Motor neuron (in vitro differentiated cells): ENCODE measurements around the gene MAGI2. TPM values are rescaled to one million over a fixed set of nuclear protein-coding genes. Genes with fewer than 3 reads are reported as not detected.
A peak's percentile ranks its signal among the peaks of the same experiment; 100 is the strongest.

ENCODE experiments used
- ATAC-seq, 8 experiments: fragments of 200-7000 bp; cut with Tn5 transposase; replicated peaks in 6 of 8; 2 replicates each; pipeline ENCODE4 v1.8.0; 2021; ENCODE audit warnings: mild to moderate bottlenecking in 8 of 8, moderate library complexity in 8 of 8
- H3K27ac ChIP-seq, 2 donors: fragments of 250-450 bp; sonication (Bioruptor Pico); 2 replicates each; pipeline ENCODE4 v1.9.0; 2021; ENCODE audit warnings: antibody characterized with exemption in 2 of 2, mild to moderate bottlenecking in 2 of 2, moderate library complexity in 1 of 2
- H3K4me1 ChIP-seq, 2 donors: fragments of 250-450 bp; sonication (Bioruptor Pico); replicated peaks in 1 of 2; 2 replicates each; pipeline ENCODE4 v1.6.1; 2021; ENCODE audit warnings: antibody characterized with exemption in 2 of 2, mild to moderate bottlenecking in 2 of 2, moderate library complexity in 1 of 2
- H3K4me3 ChIP-seq, 5 donors: fragments of 250-450 bp; sonication (Bioruptor Pico); 2 replicates each; pipeline ENCODE4 v1.9.0; 2021; ENCODE audit warnings: antibody characterized with exemption in 5 of 5, mild to moderate bottlenecking in 5 of 5, moderate library complexity in 4 of 5
- WGBS, 10 experiments: fragments of 450-650 bp; shearing (Covaris generic); methylation state at CpG; one replicate each; pipeline ENCODE4 v1.0.0; 2022; 5-methylcytosine and 5-hydroxymethylcytosine counted together
- in situ Hi-C, 9 experiments: fragments of 400-800 bp; cut with MboI; loops; one replicate each; pipeline ENCODE4 v1.15.0; 2021; ENCODE audit warnings: low sequenced_read_pairs in 9 of 9, low pct_unique_long_range_greater_than_20kb in 2 of 9; ENCODE audit not compliant: unreplicated experiment in 9 of 9
- total RNA-seq, 8 experiments: library from RNA; unstranded; fragments of 300-600 nt; gene quantifications; 2 replicates each; pipeline versions ENCODE4 v1.2.3 to v1.2.4, GENCODE V29; 2022

The MAGI2 gene
- total RNA-seq, 8 experiments from 2014 or later, result 8.8 to 81.9 (median 28.2) TPM

DNA sequence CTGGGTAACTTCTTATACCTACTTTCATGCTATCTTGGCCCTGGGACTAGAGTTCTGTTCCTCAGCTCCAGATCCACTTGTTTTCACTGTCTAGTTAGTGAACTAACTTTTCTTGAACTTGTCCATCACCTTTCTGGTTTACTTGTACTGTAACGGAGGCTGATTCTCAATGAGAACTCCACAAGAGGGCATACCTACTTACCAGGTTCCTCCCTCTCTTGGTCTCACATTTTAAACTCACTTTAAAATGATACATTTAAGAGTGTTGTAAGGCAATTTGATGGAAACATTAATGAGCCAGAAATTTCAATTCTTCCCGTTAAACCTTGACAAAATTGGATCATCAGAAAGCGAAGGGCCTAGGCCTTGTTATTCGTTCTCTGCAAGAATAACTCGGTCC, 111.6 kb downstream of the MAGI2 start:
- WGBS, 10 experiments, result 91 to 100% (median 97%) methylated on average over 1 to 5 of the region's 5 CpGs
- no peak overlapping the region for H3K4me3 ChIP-seq
- in situ Hi-C loops, result no loop called here
- H3K4me1 ChIP-seq, result peaks cover 7 to 8% of the 10 kb centered on the region in 2 donors
- no peak for ATAC-seq
- H3K27ac ChIP-seq, result no peak overlapping the region

DNA sequence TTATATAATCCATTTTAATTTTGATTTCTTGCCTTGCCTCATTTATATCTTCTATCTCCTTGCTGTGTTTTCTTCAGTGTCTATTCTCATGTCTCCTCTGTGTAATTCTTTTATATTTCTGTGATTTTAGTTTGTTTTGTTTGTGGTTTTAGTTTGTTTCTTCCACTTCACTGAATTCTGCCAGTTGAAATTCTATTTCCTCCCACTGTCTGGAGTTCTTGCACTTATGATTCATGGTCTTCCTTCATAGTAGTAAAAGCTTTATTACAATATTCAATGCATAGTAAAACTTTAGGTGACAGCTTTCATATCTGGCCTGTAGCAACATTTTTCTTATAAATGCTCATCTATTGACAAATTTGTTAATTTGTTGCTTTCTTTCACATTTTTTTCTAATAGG, 113.3 kb downstream of the MAGI2 start:
- Histone ChIP-seq H3K4me1 (peaks cover 7 to 8% of the 10 kb centered on the region in 2 donors), H3K4me3 (no peak overlapping the region), H3K27ac (no peak overlapping the region)
- no peak for ATAC-seq
- in situ Hi-C loops, result no loop called here

DNA sequence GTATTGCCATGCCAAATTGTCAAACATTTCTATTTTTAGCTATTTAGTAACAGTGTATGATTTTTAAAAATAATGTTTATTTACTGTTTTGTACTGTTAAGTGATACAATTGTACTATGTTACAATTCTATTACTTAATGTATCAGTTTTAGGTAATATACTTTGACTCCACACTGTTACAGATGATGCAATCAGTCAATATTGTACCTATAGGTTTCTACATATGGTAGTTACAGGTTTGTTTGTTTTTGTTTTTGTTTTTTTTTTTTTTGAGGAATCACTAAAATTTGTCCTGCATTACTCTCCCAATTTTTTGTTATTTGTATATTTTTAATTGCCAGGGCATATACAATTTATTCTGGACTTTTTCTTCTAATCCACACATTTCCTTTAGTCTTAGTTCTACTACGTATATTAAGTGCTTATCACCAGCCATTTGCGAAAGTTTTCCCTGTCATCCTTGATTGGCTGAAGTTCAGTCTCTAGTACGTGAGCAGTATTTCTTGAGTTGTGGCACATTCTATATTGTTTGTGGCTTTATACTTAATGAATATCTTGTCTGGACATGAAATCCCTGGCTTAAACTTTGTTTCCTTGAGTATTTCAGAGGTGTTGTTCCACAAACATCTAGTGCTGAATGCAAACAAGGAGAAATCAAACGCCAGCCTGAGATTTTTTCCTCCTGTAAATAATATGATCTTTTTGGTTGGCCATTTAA, 114.1 kb downstream of the MAGI2 start:
- in situ Hi-C loops, result no loop called here
- H3K4me1 ChIP-seq, result peaks cover 7 to 8% of the 10 kb centered on the region in 2 donors
- no peak for ATAC-seq
- H3K27ac ChIP-seq, result no peak overlapping the region
- 78 to 100% (median 98%) methylated on average over 1 to 4 of the region's 4 CpGs for WGBS, 10 experiments
- no peak overlapping the region for H3K4me3 ChIP-seq

DNA sequence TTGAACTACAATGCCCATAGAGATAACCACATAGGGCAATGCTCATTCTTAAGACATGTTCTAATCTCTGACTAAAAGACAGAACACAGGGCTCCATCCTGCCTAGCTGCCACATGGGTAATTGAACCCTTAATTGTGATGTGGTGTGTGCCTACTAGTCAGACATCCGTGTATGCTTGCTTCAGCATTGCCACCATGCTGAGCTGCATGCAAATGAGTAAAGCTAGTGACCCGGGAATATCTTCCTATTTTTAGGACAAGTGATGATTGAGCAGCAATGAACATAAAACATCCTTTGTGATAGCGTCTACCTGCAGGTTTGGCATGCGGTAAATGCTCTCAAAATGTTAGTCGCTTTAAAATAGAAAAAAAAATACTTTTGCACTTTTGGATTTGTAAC, 115.8 kb downstream of the MAGI2 start:
- Histone ChIP-seq H3K4me3 (no peak overlapping the region), H3K27ac (no peak overlapping the region), H3K4me1 (peaks cover 7 to 8% of the 10 kb centered on the region in 2 donors)
- peak in 5 of 8 experiments; percentile 12 to 82 (median 55) for ATAC-seq
- in situ Hi-C loops, result no loop called here
- WGBS, 10 experiments, result 0 to 100% (median 66%) methylated on average over 1 to 5 of the region's 5 CpGs

- WGBS, 10 experiments, result 11 to 91% (median 67%) methylated on average over 1 to 2 of the region's 2 CpGs
- in situ Hi-C loops, result no loop called here
- ATAC-seq, result peak in 1 of 8 experiments; percentile 14
- Histone ChIP-seq H3K4me3 (no peak overlapping the region), H3K27ac (no peak overlapping the region), H3K4me1 (peaks cover 7 to 8% of the 10 kb centered on the region in 2 donors)
Measured at GRCh38 chr7:79334841-79335240, 118.6 kb downstream of the MAGI2 start.

DNA sequence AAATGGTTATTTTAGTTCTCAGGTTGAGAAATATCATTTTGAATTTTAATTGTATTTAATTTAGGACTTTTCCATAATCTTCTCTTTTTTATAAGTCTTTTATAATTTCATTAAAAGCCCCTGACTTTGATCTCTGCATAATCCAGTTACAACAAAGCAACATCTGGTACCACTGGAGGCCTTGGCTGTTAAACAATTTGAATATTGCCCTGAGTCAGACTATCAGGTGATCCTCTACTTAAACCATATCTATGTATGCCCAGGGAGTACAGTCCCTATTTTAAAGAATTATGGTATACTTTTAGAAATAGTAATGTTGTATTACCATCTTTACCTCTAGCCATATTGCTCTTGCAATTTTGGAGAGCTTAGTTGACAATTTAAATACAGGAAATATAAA, 119.1 kb downstream of the MAGI2 start:
- Histone ChIP-seq H3K4me1 (peaks cover 7 to 8% of the 10 kb centered on the region in 2 donors), H3K27ac (no peak overlapping the region), H3K4me3 (no peak overlapping the region)
- peak in 3 of 8 experiments; percentile 33 to 87 (median 71) for ATAC-seq
- in situ Hi-C loops, result no loop called here

DNA sequence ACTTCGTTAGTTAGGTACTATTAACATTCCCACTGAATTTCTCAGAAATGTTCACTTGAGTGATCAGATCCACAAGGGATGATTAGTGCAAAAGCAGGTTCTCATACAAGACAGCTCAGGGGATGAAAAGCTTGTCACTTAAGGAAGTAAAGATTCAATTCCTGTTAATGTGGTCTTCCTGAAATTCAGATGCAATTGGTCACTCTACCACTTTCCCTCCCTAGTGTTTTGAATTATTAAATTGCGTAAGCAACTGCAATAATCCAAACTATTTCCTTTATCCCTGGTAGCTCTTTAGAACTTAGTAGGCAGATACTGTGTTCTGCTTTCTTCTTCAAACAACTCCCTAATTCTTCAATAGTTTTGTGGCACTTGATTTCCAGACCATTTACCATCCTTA, 121.4 kb downstream of the MAGI2 start:
- Histone ChIP-seq H3K27ac (no peak overlapping the region), H3K4me3 (no peak overlapping the region), H3K4me1 (no peaks in the 10 kb centered on the region)
- no peak for ATAC-seq
- in situ Hi-C loops, result no loop called here
- WGBS, 10 experiments, result 14 to 100% (median 57%) methylated on average over 1 to 2 of the region's 2 CpGs; no CpG with 5 or more reads in 3 of the 10 experiments

DNA sequence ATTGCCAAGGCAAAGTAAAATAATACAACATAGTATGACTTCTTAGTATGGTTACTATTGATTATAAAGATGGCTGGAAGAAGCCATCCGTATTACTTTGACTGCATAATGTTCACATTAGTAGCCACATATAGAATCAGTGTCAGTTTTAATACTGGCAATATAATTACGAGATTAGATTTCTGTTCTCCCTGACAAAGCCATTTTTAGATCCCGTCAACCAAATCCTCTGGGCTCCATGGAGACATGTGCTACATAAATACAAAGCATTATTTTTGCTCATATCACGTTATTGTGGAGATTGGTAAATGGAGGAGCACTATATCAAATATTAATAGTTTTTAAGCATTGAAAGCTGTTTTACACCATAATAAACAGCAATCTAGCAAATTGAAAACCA, 124.0 kb downstream of the MAGI2 start:
- no peak overlapping the region for H3K4me3 ChIP-seq
- WGBS, 10 experiments, result 52 to 100% (median 88%) methylated on average over 1 to 4 of the region's 4 CpGs
- H3K27ac ChIP-seq, result no peak overlapping the region
- no peaks in the 10 kb centered on the region for H3K4me1 ChIP-seq
- in situ Hi-C loops, result no loop called here
- no peak for ATAC-seq

- 0 to 87% (median 39%) methylated on average over 1 to 2 of the region's 2 CpGs for WGBS, 10 experiments
- ATAC-seq, result no peak
- Histone ChIP-seq H3K4me3 (no peak overlapping the region), H3K4me1 (peaks cover 3 to 6% of the 10 kb centered on the region in 2 donors), H3K27ac (no peak overlapping the region)
- in situ Hi-C loops, result no loop called here
Measured at GRCh38 chr7:79320741-79321473, 132.6 kb downstream of the MAGI2 start.

DNA sequence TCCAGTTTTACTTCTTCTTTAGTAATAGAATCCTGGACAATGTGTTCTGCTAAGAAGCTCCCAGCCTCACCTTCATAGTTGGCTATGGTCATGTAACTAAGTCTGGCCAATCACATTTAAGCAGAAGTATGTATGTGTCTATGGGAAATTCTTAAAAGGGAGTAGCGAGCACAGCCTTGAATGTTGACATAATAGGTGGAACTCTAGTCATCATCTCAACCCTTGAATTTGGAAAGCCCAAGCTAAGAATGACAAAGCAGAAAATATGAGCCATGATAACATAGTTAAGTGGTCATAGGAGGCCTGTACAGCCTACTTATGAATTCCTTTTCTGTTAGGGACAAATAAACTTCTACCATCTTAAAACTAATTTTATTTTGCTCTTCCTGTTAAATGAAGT, 134.1 kb downstream of the MAGI2 start:
- Histone ChIP-seq H3K27ac (no peak overlapping the region), H3K4me1 (peaks cover 3 to 6% of the 10 kb centered on the region in 2 donors), H3K4me3 (no peak overlapping the region)
- 80 to 100% (median 100%) methylated on average over 1 of the region's 1 CpG; no CpG with 5 or more reads in 5 of the 10 experiments for WGBS, 10 experiments
- peak in 2 of 8 experiments; percentile 48 for ATAC-seq
- in situ Hi-C loops, result no loop called here

- Histone ChIP-seq H3K4me3 (no peak overlapping the region), H3K4me1 (peaks cover 3 to 6% of the 10 kb centered on the region in 2 donors), H3K27ac (no peak overlapping the region)
- 0 to 56% (median 34%) methylated on average over 1 to 2 of the region's 2 CpGs; no CpG with 5 or more reads in 2 of the 10 experiments for WGBS, 10 experiments
- ATAC-seq, result peak; percentile 89 to 99 (median 98)
- in situ Hi-C loops, result no loop called here
Measured at GRCh38 chr7:79317728-79318127, 135.7 kb downstream of the MAGI2 start.

GRCh38 chr7:79312022-79312421, 141.4 kb downstream of the MAGI2 start:
- Histone ChIP-seq H3K27ac (no peak overlapping the region), H3K4me3 (no peak overlapping the region), H3K4me1 (no peaks in the 10 kb centered on the region)
- in situ Hi-C loops, result no loop called here
- no peak for ATAC-seq
- WGBS, 10 experiments, result 67 to 100% (median 100%) methylated on average over 1 to 3 of the region's 3 CpGs; no CpG with 5 or more reads in 4 of the 10 experiments

DNA sequence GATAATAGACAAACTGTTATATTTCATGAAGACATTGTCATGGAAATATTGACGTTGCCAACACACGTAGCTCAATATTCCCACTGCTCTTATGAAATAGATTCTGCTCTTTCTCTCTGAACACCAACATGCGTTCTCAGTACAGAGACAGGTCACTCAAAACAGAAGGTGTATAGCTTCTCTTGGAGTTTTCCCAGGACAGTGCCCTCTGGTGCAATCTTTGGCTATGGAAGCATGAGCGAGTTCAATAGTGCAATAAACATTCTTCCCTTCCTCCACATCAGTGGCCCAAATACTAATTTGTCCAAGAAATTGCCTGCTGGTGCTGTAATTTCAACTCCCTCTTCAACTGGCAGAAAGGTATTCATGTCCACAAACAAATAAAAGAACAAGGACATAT, 145.3 kb downstream of the MAGI2 start:
- WGBS, 10 experiments, result 14 to 97% (median 76%) methylated on average over 2 to 4 of the region's 4 CpGs; no CpG with 5 or more reads in 1 of the 10 experiments
- in situ Hi-C loops, result no loop called here
- ATAC-seq, result no peak

More for the DNA sequence above, 145.3 kb downstream of the MAGI2 start:
- Histone ChIP-seq H3K27ac (no peak overlapping the region), H3K4me3 (no peak overlapping the region), H3K4me1 (no peaks in the 10 kb centered on the region)
